HG03521 (cell line): Measurements from ENCODE around the gene KRTAP2-1.
"Not testable (repeated sequence)": the region's sequence is repeated elsewhere in the genome, so short reads cannot be mapped to it uniquely, and the experiment has no call there.

Source experiments
- ATAC-seq: cut with Tn5 transposase; IDR thresholded peaks from one replicate; pipeline ENCODE4 v1.9.1; 2021; ENCODE audit warnings: mild to moderate bottlenecking, moderate library complexity; ENCODE audit not compliant: unreplicated experiment

Gene KRTAP2-1

GRCh38 chr17:41058741-41059140 is 11.6 kb upstream of the KRTAP2-1 start:
- no peak for ATAC-seq

- ATAC-seq = no peak
Observed at GRCh38 chr17:41057547-41057946, 10.4 kb upstream of the KRTAP2-1 start.

- ATAC-seq = not testable (repeated sequence)
Observed at GRCh38 chr17:41055130-41055529, 8.0 kb upstream of the KRTAP2-1 start, which contains the start of gene KRTAP2-2. KRTAP2-2 (minus strand) TSS chr17:41055230; CDS start chr17:41055211, 19 bp downstream.

GRCh38 chr17:41054556-41054955 is 7.4 kb upstream of the KRTAP2-1 start:
- not testable (repeated sequence) for ATAC-seq

- no peak for ATAC-seq
Observed at GRCh38 chr17:41054025-41054424, 6.9 kb upstream of the KRTAP2-1 start.

- ATAC-seq = no peak
Observed at GRCh38 chr17:41052566-41052965, 5.5 kb upstream of the KRTAP2-1 start.

- no peak for ATAC-seq
Observed at GRCh38 chr17:41049110-41049509, 2.0 kb upstream of the KRTAP2-1 start.

GRCh38 chr17:41048441-41048840 is 1.3 kb upstream of the KRTAP2-1 start:
- ATAC-seq = no peak

- no peak for ATAC-seq
Observed at GRCh38 chr17:41042953-41043352, 4.2 kb downstream of the KRTAP2-1 start.

- ATAC-seq = not testable (repeated sequence)
Observed at GRCh38 chr17:41040783-41041571, 6.1 kb downstream of the KRTAP2-1 start, which contains the start of gene KRTAP1-1. KRTAP1-1 (minus strand) TSS chr17:41041450; CDS start chr17:41041397, 53 bp downstream.

- no peak for ATAC-seq
Observed at GRCh38 chr17:41037853-41038350, 9.2 kb downstream of the KRTAP2-1 start.

GRCh38 chr17:41034346-41034935 is 12.7 kb downstream of the KRTAP2-1 start, which contains the start of gene KRTAP1-3:
KRTAP1-3 (minus strand) TSS chr17:41034874; CDS start chr17:41034821, 53 bp downstream.
- not testable (repeated sequence) for ATAC-seq

GRCh38 chr17:41029633-41030245 is 17.4 kb downstream of the KRTAP2-1 start, which contains the start of gene KRTAP1-4:
KRTAP1-4 (minus strand) TSS chr17:41030195; CDS start chr17:41030078, 117 bp downstream.
- no peak for ATAC-seq

- ATAC-seq = no peak
Observed at GRCh38 chr17:41026715-41027471, 20.2 kb downstream of the KRTAP2-1 start, which contains the start of gene KRTAP1-5. KRTAP1-5 (minus strand) TSS chr17:41027208; CDS start chr17:41027155, 53 bp downstream.

- ATAC-seq = no peak
Observed at GRCh38 chr17:41024697-41025096, 22.4 kb downstream of the KRTAP2-1 start.

GRCh38 chr17:41020336-41020735 is 26.8 kb downstream of the KRTAP2-1 start:
- ATAC-seq = no peak

- ATAC-seq = no peak
Observed at GRCh38 chr17:41019415-41019814, 27.7 kb downstream of the KRTAP2-1 start.

GRCh38 chr17:41018541-41018940 is 28.6 kb downstream of the KRTAP2-1 start:
- no peak for ATAC-seq

GRCh38 chr17:41016578-41017215 is 30.4 kb downstream of the KRTAP2-1 start:
- ATAC-seq = no peak

- ATAC-seq = no peak
Observed at GRCh38 chr17:41015454-41015853, 31.7 kb downstream of the KRTAP2-1 start.
